BJ (cell line): Measurements from ENCODE around the gene LY6G6D. TPM values are rescaled to one million over a fixed set of nuclear protein-coding genes. Genes with fewer than 3 reads are reported as not detected.

Experiments used
- CTCF ChIA-PET: fragments of 350-600 bp; formaldehyde crosslinking; extraction: SDS; loops from one replicate; lab custom pipeline; 2021; ENCODE audit warnings: antibody characterized with exemption, inconsistent platforms; lab: Yijun Ruan, JAX
- POLR2A ChIA-PET: fragments of 300-600 bp; sonication (Branson Sonifier 250); formaldehyde crosslinking; extraction: SDS; loops from one replicate; lab custom pipeline; 2021; ENCODE audit warnings: antibody characterized with exemption; lab: Charles Lee
- DNase-seq: peaks from one replicate; pipeline ENCODE4 v3.0.0-alpha.2; 2011; ENCODE audit warnings: low read depth
- H3K27me3 ChIP-seq: 2 replicates; pipeline ENCODE4 v1.6.0; 2011; ENCODE audit warnings: low read length; ENCODE audit not compliant: control insufficient read depth, insufficient read depth
- H3K36me3 ChIP-seq: 2 replicates; pipeline ENCODE4 v1.5.1; 2011; ENCODE audit warnings: low read length; ENCODE audit not compliant: control insufficient read depth, insufficient read depth
- H3K4me3 ChIP-seq: 2 replicates; pipeline ENCODE4 v1.5.1; 2011; ENCODE audit warnings: low read depth, mild to moderate bottlenecking, control low read depth, low read length
- CTCF ChIP-seq: IDR thresholded peaks from 2 replicates; pipeline ENCODE4 v1.5.1; 2011; ENCODE audit warnings: low read depth, mild to moderate bottlenecking, control low read depth, inconsistent platforms, low read length, moderate library complexity; ENCODE audit not compliant: insufficient read depth
- polyA plus RNA-seq: library from polyadenylated mRNA; depleted of rRNA; stranded (reverse); fragments of >200 nt; gene quantifications from 2 replicates; pipeline ENCODE4 v1.2.3, GENCODE V29; 2011

LY6G6D gene
- polyA plus RNA-seq, 1 experiment, result not detected

- Histone ChIP-seq H3K27me3 (no peaks in the 10 kb centered on the region), H3K4me3 (peak overlapping the region; percentile 88), H3K36me3 (peaks cover 26% of the 10 kb centered on the region)
- ChIA-PET POLR2A (interaction anchor here (0.9 kb wide), 1 partner anchor 33 kb away, joined by 3 read pairs; no protein-coding TSS in a partner anchor), CTCF (interaction anchor here (0.6 to 4.6 kb wide), 11 partner anchors 7 to 232 kb away, joined by 3 to 28 read pairs (median 5); partner anchors contain the start of genes LSM2 and LY6G6D)
- TF ChIP-seq CTCF, result no peak
- no peak for DNase-seq
Measured at GRCh38 chr6:31730631-31731086, 15.5 kb downstream of the LY6G6D start.

- peaks cover 20% of the 10 kb centered on the region for H3K36me3 ChIP-seq
- TF ChIP-seq CTCF, result no peak
- DNase-seq, result no peak
- no peak overlapping the region for H3K4me3 ChIP-seq
- no peaks in the 10 kb centered on the region for H3K27me3 ChIP-seq
- POLR2A ChIA-PET, result no interaction called here
- CTCF ChIA-PET, result interaction anchor here (2.2 kb wide), 1 partner anchor 38 kb away, joined by 10 read pairs; no protein-coding TSS in a partner anchor
Measured at GRCh38 chr6:31732029-31732428, 16.9 kb downstream of the LY6G6D start.

- POLR2A ChIA-PET, result interaction anchor here (0.6 kb wide), 1 partner anchor 174 kb away, joined by 5 read pairs; no protein-coding TSS in a partner anchor
- Histone ChIP-seq H3K4me3 (no peak overlapping the region; the same call in 1 of the 2 replicates), H3K36me3 (peaks cover 20% of the 10 kb centered on the region), H3K27me3 (no peaks in the 10 kb centered on the region)
- DNase-seq, result no peak
- CTCF ChIA-PET, result interaction anchor here (2.2 kb wide), 1 partner anchor 36 kb away, joined by 10 read pairs; no protein-coding TSS in a partner anchor
- TF ChIP-seq CTCF, result no peak
Measured at GRCh38 chr6:31733734-31734133, 18.6 kb downstream of the LY6G6D start.

GRCh38 chr6:31734247-31734820, 19.2 kb downstream of the LY6G6D start:
- no peak for TF ChIP-seq CTCF
- Histone ChIP-seq H3K4me3 (peak overlapping the region; percentile 90), H3K27me3 (no peaks in the 10 kb centered on the region), H3K36me3 (peaks cover 20% of the 10 kb centered on the region)
- CTCF ChIA-PET, result interaction anchor here (1.1 to 6.5 kb wide), 2 partner anchors 36 to 73 kb away, joined by 4 to 35 read pairs; no protein-coding TSS in a partner anchor
- no peak for DNase-seq
- POLR2A ChIA-PET, result no interaction called here

- ChIA-PET POLR2A (no interaction called here), CTCF (interaction anchor here (0.6 to 6.5 kb wide), 3 partner anchors 35 to 73 kb away, joined by 3 to 35 read pairs (median 4); no protein-coding TSS in a partner anchor)
- Histone ChIP-seq H3K36me3 (peaks cover 20% of the 10 kb centered on the region), H3K27me3 (no peaks in the 10 kb centered on the region), H3K4me3 (peak overlapping the region; percentile 90)
- DNase-seq, result no peak
- no peak for TF ChIP-seq CTCF
Measured at GRCh38 chr6:31734821-31735406, 19.8 kb downstream of the LY6G6D start.
